K562 (cell line): Measurements from ENCODE around the gene CHD5. TPM values are rescaled to one million over a fixed set of nuclear protein-coding genes. Genes with fewer than 3 reads are reported as not detected.

Experiments used
- BHLHE40 ChIP-seq: IDR thresholded peaks from 2 replicates; pipeline ENCODE4 v1.6.1; 2011; ENCODE audit warnings: low read length, improper control_type of control experiment
- FIP1L1 ChIP-seq: fragments of 200-400 bp; formaldehyde crosslinking; IDR thresholded peaks from 2 replicates; pipeline ENCODE4 v1.6.1; 2018; ENCODE audit warnings: mild to moderate bottlenecking, low read depth, low read length; ENCODE audit not compliant: poor library complexity, severe bottlenecking
- KAT7 ChIP-seq: sonication (generic); formaldehyde crosslinking; IDR thresholded peaks from 2 replicates; pipeline ENCODE4 v1.8.0; 2022; ENCODE audit warnings: missing genetic modification reagents, mild to moderate bottlenecking, borderline replicate concordance
- KLF13 ChIP-seq: fragments of 450-650 bp; IDR thresholded peaks from 2 replicates; pipeline ENCODE4 v1.6.1; 2016; ENCODE audit warnings: missing genetic modification characterization, low read depth, mild to moderate bottlenecking, missing compliant biosample characterization, moderate library complexity, borderline replicate concordance
- MTA2 ChIP-seq: fragments of 450-650 bp; IDR thresholded peaks from 2 replicates; pipeline ENCODE4 v1.6.1; 2016; ENCODE audit warnings: low read depth
- NR3C1 ChIP-seq: sonication (generic); formaldehyde crosslinking; IDR thresholded peaks from 2 replicates; pipeline ENCODE4 v1.8.1; 2022; ENCODE audit warnings: missing genetic modification reagents
- NRF1 ChIP-seq, 2 experiments: fragments of 450-650 bp; IDR thresholded peaks in 1 of 2; conservative IDR thresholded peaks in 1 of 2; 2 replicates each; pipeline ENCODE4 v1.6.1; 2014; ENCODE audit warnings: mild to moderate bottlenecking in 2 of 2
- SNIP1 ChIP-seq: fragments of 450-650 bp; IDR thresholded peaks from 2 replicates; pipeline ENCODE4 v1.7.1; 2017; ENCODE audit warnings: low read depth, mild to moderate bottlenecking
- ZFX ChIP-seq: sonication (generic); formaldehyde crosslinking; IDR thresholded peaks from 2 replicates; pipeline ENCODE4 v1.8.0; 2022; ENCODE audit warnings: mild to moderate bottlenecking, missing genetic modification reagents, moderate library complexity
- ZNF165 ChIP-seq: fragments of 250-450 bp; sonication (Bioruptor Pico); IDR thresholded peaks from 2 replicates; pipeline ENCODE4 v1.4.0; 2020; ENCODE audit warnings: borderline replicate concordance
- ZNF263 ChIP-seq: sonication (generic); formaldehyde crosslinking; IDR thresholded peaks from 2 replicates; pipeline ENCODE4 v1.8.0; 2022; ENCODE audit warnings: mild to moderate bottlenecking, missing genetic modification reagents, borderline replicate concordance
- ZNF75A ChIP-seq: fragments of 450-650 bp; formaldehyde crosslinking; IDR thresholded peaks from 2 replicates; pipeline ENCODE4 v1.4.0; 2020; ENCODE audit warnings: mild to moderate bottlenecking
- polyA plus RNA-seq, 8 experiments: library from polyadenylated mRNA; depleted of rRNA in 4 of 8; stranded (reverse) in 5 of 8; unstranded in 3 of 8; fragments of >200 nt; fragmentation: Nextera tagmentation in 2 of 8; fragmentation: Illumina TruSeq in 1 of 8; extraction: Ambion mirVana in 2 of 8; extraction: Trizol in 1 of 8; gene quantifications; 2 replicates each; pipeline versions ENCODE4 v1.2.1 to v1.2.3, GENCODE V29; 2011 to 2014; ENCODE audit warnings: inconsistent platforms in 1 of 8, missing spikeins in 1 of 8
- total RNA-seq, 7 experiments: library from RNA; depleted of rRNA in 6 of 7; stranded (reverse); fragments of >200 nt in 6 of 7; fragmentation: Illumina TruSeq in 2 of 7; extraction: Trizol in 2 of 7; gene quantifications; 2 replicates each; pipeline versions ENCODE4 v1.2.1 to v1.2.3, GENCODE V29; 2011 to 2021; ENCODE audit warnings: low replicate concordance in 1 of 7
- TF ChIP-seq, protein P1 (sequence below): sonication (generic); formaldehyde crosslinking; IDR thresholded peaks from 2 replicates; pipeline ENCODE4 v1.8.1; 2023; ENCODE audit warnings: mild to moderate bottlenecking, missing genetic modification reagents
- TF ChIP-seq, protein P2 (sequence below), 3 experiments: fragments of 200-800 bp in 1 of 3; sonication (Bioruptor generic) in 1 of 3; sonication (generic) in 1 of 3; formaldehyde crosslinking in 1 of 3; IDR thresholded peaks; 2 replicates each; pipeline versions ENCODE4 v1.6.1 to v1.8.0; 2016 to 2022; ENCODE audit warnings: mild to moderate bottlenecking in 2 of 3, missing compliant biosample characterization in 2 of 3, missing genetic modification characterization in 2 of 3, missing genetic modification reagents in 1 of 3
- TF ChIP-seq, protein P3 (sequence below): sonication (generic); formaldehyde crosslinking; IDR thresholded peaks from 2 replicates; pipeline ENCODE4 v1.9.0; 2022; ENCODE audit warnings: mild to moderate bottlenecking, missing genetic modification reagents
- TF ChIP-seq, protein P4 (sequence below): sonication (generic); formaldehyde crosslinking; IDR thresholded peaks from 2 replicates; pipeline ENCODE4 v1.8.1; 2022; ENCODE audit warnings: missing genetic modification reagents
- TF ChIP-seq, protein P5 (sequence below): fragments of 250-450 bp; sonication (Bioruptor Pico); IDR thresholded peaks from 2 replicates; pipeline ENCODE4 v1.5.0; 2021; ENCODE audit warnings: mild to moderate bottlenecking, moderate library complexity

CHD5 gene
- total and polyA plus RNA-seq, 9 of the 15 experiments (the other 6 are each of a cell fraction or from before 2014, with no cell fraction given) = 0.03 to 0.52 (median 0.11) TPM; not detected in 2

DNA sequence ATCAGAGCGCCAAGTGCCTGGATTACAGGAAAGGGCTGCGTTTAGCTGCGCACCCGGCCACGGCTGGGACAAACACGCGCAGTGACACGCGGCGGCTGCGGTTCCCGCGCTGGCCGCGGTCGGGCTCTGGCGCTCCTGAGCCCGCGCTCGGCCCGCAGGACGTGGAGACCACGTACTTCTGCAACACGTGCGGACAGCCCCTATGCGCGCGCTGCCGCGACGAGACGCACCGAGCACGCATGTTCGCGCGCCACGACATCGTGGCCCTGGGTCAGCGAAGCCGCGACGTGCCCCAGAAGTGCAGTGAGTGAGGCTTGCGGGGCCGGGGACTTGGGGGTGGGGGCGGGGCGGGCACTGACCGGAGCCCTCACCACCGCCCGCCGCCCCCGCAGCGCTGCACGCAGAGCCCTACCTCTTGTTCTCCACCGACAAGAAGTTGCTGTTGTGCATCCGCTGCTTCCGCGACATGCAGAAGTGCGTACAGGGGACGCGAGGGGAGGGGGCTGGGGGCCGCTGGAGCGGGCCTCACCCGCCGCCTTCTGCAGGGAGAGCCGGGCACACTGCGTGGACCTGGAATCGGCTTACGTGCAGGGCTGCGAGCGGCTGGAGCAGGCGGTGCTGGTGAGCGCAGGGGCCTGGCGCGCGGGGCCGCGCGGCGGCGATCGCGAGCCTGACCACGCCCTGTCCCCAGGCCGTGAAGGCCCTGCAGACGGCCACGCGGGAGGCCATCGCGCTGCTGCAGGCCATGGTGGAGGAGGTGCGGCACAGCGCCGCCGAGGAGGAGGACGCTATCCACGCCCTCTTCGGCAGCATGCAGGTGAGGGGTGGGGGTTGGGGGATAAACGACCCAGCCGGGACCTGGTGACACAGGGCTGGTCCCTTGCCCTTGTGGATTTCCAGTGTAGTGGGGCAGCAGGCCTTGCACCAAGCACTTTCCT lies 28.9 kb upstream of the CHD5 start (continued):
- TF ChIP-seq, protein P1, sequence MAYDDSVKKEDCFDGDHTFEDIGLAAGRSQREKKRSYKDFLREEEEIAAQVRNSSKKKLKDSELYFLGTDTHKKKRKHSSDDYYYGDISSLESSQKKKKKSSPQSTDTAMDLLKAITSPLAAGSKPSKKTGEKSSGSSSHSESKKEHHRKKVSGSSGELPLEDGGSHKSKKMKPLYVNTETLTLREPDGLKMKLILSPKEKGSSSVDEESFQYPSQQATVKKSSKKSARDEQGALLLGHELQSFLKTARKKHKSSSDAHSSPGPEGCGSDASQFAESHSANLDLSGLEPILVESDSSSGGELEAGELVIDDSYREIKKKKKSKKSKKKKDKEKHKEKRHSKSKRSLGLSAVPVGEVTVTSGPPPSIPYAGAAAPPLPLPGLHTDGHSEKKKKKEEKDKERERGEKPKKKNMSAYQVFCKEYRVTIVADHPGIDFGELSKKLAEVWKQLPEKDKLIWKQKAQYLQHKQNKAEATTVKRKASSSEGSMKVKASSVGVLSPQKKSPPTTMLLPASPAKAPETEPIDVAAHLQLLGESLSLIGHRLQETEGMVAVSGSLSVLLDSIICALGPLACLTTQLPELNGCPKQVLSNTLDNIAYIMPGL (CRISPR knock-in tag) = peak; percentile 81; the same call in 1 of the 2 replicates
- peak; percentile 89 to 91 for TF ChIP-seq NRF1 (conservative IDR thresholded peaks at IDR 0.05 in 1 of 2, IDR thresholded peaks at IDR 0.05 in 1 of 2)
- no peak for TF ChIP-seq SNIP1
- TF ChIP-seq ZNF165 = no peak
- TF ChIP-seq ZNF263 = peak; percentile 48; the same call in 1 of the 2 replicates
- peak; percentile 87 for TF ChIP-seq BHLHE40
- TF ChIP-seq NR3C1 = peak; percentile 9; the same call in 1 of the 2 replicates
- TF ChIP-seq, protein P2, sequence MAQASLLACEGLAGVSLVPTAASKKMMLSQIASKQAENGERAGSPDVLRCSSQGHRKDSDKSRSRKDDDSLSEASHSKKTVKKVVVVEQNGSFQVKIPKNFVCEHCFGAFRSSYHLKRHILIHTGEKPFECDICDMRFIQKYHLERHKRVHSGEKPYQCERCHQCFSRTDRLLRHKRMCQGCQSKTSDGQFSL (CRISPR knock-in tag; IDR thresholded peaks at IDR 0.05) = no peak; the same call in 1 of the 2 replicates
- TF ChIP-seq, protein P2 (tag; IDR thresholded peaks at IDR 0.05) = no peak
- TF ChIP-seq, protein P3, sequence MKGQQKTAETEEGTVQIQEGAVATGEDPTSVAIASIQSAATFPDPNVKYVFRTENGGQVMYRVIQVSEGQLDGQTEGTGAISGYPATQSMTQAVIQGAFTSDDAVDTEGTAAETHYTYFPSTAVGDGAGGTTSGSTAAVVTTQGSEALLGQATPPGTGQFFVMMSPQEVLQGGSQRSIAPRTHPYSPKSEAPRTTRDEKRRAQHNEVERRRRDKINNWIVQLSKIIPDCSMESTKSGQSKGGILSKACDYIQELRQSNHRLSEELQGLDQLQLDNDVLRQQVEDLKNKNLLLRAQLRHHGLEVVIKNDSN (CRISPR knock-in tag) = peak; percentile 78
- TF ChIP-seq MTA2 = no peak
- TF ChIP-seq KAT7 (CRISPR knock-in tag) = no peak
- TF ChIP-seq, protein P4, sequence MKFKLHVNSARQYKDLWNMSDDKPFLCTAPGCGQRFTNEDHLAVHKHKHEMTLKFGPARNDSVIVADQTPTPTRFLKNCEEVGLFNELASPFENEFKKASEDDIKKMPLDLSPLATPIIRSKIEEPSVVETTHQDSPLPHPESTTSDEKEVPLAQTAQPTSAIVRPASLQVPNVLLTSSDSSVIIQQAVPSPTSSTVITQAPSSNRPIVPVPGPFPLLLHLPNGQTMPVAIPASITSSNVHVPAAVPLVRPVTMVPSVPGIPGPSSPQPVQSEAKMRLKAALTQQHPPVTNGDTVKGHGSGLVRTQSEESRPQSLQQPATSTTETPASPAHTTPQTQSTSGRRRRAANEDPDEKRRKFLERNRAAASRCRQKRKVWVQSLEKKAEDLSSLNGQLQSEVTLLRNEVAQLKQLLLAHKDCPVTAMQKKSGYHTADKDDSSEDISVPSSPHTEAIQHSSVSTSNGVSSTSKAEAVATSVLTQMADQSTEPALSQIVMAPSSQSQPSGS (CRISPR knock-in tag) = no peak
- TF ChIP-seq, protein P5, sequence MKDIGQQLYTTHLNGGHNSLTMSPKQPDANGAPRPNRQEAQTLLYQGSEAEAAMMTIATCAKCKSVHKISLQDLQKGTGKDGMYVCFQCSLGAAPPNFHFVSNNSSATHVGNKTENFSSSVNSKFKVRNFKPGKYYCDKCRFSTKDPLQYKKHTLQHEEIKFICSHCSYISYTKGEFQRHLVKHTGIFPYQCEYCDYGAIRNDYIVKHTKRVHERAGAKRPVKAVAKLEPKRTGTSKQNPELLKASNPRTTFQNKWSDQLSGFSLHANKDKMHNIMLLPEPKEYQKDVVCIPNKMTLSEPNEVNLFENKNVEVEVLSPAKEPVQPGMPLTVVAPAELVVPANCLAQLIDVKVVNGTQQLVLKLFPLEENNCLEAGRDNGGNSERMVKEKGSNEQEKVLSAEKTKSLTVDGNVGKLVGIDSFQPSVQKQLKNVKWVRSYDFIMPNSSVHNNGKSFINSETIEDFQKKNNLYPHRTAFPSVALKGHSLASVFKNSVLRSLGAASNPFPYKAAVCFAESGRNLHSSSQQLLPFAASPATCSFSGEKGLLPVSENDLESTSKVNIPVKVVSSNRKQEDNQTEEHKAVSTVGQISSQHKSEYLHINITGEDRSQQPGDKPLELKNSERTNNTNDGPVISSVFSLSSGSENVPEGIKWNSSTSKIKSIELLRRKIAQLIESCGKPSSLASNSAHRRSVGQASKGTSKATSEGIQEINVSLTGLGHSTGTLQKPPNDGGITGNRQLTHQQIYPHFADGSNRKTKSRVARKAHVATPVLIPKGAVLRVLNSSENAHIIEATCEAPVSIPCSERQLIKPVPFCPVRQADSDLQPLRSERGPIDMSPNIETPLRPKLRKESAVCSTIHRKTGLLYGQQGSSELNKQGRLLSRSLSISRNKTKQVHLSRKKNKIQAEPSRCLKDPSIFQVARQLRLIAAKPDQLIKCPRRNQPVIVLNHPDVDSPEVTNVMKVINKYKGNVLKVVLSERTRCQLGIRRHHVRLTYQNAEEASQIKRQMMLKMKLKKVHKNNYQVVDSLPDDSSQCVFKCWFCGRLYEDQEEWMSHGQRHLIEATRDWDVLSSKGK (CRISPR knock-in tag) = no peak
- no peak for TF ChIP-seq KLF13 (tag)
- TF ChIP-seq ZFX (CRISPR knock-in tag) = peak; percentile 81
- no peak for TF ChIP-seq ZNF75A
- TF ChIP-seq FIP1L1 = peak; percentile 30
